Osteocyte (in vitro differentiated cells): ENCODE results near the gene KCTD16. TPM values are rescaled to one million over a fixed set of nuclear protein-coding genes. Genes with fewer than 3 reads are reported as not detected.

Experiments
- DNase-seq: peaks from one replicate; pipeline ENCODE4 v3.0.0; 2021; ENCODE audit warnings: mixed read lengths; ENCODE audit not compliant: unreplicated experiment; ENCODE audit errors: extremely low spot score
- H3K27ac Mint-ChIP-seq: one replicate; pipeline ENCODE4 v1.8.0; 2021; ENCODE audit warnings: mild to moderate bottlenecking, mixed read lengths; ENCODE audit not compliant: unreplicated experiment
- H3K27me3 Mint-ChIP-seq: one replicate; pipeline ENCODE4 v1.8.0; 2021; ENCODE audit warnings: mixed read lengths; ENCODE audit not compliant: unreplicated experiment
- H3K36me3 Mint-ChIP-seq: one replicate; pipeline ENCODE4 v1.8.0; 2021; ENCODE audit warnings: mixed read lengths; ENCODE audit not compliant: unreplicated experiment
- H3K4me1 Mint-ChIP-seq: one replicate; pipeline ENCODE4 v1.8.0; 2021; ENCODE audit warnings: mixed read lengths; ENCODE audit not compliant: unreplicated experiment
- H3K4me3 Mint-ChIP-seq: one replicate; pipeline ENCODE4 v1.8.0; 2021; ENCODE audit warnings: mild to moderate bottlenecking, moderate library complexity, mixed read lengths; ENCODE audit not compliant: unreplicated experiment
- H3K9me3 Mint-ChIP-seq: one replicate; pipeline ENCODE4 v1.8.0; 2021; ENCODE audit warnings: mixed read lengths; ENCODE audit not compliant: unreplicated experiment
- total RNA-seq: library from RNA; stranded (reverse); gene quantifications from 2 replicates; pipeline ENCODE4 v1.2.1, GENCODE V29; 2021
- TF ChIP-seq, protein P1 (sequence below): fragments of 200-600 bp; sonication (generic); IDR thresholded peaks from 2 replicates; pipeline ENCODE4 v1.5.0; 2021; ENCODE audit warnings: antibody characterized with exemption, mild to moderate bottlenecking, moderate library complexity

The KCTD16 gene
- total RNA-seq, 1 donor from 2014 or later = 0.51 TPM

GRCh38 chr5:144254552-144254951, 83.9 kb downstream of the KCTD16 start:
- Mint-ChIP-seq H3K4me1 (no peaks in the 10 kb centered on the region), H3K36me3 (no peaks in the 10 kb centered on the region), H3K4me3 (no peak overlapping the region), H3K9me3 (no peaks in the 10 kb centered on the region), H3K27me3 (peaks cover 3% of the 10 kb centered on the region), H3K27ac (no peak overlapping the region)
- DNase-seq = no peak
- TF ChIP-seq, protein P1, sequence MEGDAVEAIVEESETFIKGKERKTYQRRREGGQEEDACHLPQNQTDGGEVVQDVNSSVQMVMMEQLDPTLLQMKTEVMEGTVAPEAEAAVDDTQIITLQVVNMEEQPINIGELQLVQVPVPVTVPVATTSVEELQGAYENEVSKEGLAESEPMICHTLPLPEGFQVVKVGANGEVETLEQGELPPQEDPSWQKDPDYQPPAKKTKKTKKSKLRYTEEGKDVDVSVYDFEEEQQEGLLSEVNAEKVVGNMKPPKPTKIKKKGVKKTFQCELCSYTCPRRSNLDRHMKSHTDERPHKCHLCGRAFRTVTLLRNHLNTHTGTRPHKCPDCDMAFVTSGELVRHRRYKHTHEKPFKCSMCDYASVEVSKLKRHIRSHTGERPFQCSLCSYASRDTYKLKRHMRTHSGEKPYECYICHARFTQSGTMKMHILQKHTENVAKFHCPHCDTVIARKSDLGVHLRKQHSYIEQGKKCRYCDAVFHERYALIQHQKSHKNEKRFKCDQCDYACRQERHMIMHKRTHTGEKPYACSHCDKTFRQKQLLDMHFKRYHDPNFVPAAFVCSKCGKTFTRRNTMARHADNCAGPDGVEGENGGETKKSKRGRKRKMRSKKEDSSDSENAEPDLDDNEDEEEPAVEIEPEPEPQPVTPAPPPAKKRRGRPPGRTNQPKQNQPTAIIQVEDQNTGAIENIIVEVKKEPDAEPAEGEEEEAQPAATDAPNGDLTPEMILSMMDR = no peak

DNA sequence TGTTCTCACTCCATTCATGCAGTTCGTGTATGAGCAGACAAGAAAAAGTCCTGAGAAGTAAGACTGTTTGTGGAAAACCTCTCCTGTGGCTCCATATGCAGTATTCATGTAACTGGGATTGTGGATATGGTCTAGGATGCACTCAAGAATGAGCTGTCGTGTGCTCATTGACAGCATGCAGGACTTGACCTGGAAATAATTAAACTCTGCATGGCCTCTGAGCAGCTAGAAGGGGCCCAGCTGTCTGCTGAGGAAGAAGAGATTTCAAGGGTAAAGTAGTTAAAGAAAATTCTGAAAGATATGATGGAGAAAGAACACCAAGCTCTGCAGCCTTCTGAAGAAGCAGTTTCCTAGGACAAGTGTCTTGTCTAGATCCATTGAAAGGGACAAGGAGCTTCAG, 89.4 kb downstream of the KCTD16 start:
- no peak for DNase-seq
- no peak overlapping the region for H3K4me3 Mint-ChIP-seq
- no peak overlapping the region for H3K27ac Mint-ChIP-seq
- H3K36me3 Mint-ChIP-seq = no peaks in the 10 kb centered on the region
- H3K9me3 Mint-ChIP-seq = no peaks in the 10 kb centered on the region
- H3K27me3 Mint-ChIP-seq = peaks cover 10% of the 10 kb centered on the region
- TF ChIP-seq, protein P1 = no peak
- no peaks in the 10 kb centered on the region for H3K4me1 Mint-ChIP-seq

GRCh38 chr5:144265643-144266247, 95.1 kb downstream of the KCTD16 start:
- no peaks in the 10 kb centered on the region for H3K4me1 Mint-ChIP-seq
- no peak overlapping the region for H3K4me3 Mint-ChIP-seq
- H3K36me3 Mint-ChIP-seq = no peaks in the 10 kb centered on the region
- TF ChIP-seq, protein P1 = no peak
- no peak overlapping the region for H3K27ac Mint-ChIP-seq
- no peak for DNase-seq
- peaks cover 8% of the 10 kb centered on the region for H3K9me3 Mint-ChIP-seq
- peaks cover 25% of the 10 kb centered on the region for H3K27me3 Mint-ChIP-seq

DNA sequence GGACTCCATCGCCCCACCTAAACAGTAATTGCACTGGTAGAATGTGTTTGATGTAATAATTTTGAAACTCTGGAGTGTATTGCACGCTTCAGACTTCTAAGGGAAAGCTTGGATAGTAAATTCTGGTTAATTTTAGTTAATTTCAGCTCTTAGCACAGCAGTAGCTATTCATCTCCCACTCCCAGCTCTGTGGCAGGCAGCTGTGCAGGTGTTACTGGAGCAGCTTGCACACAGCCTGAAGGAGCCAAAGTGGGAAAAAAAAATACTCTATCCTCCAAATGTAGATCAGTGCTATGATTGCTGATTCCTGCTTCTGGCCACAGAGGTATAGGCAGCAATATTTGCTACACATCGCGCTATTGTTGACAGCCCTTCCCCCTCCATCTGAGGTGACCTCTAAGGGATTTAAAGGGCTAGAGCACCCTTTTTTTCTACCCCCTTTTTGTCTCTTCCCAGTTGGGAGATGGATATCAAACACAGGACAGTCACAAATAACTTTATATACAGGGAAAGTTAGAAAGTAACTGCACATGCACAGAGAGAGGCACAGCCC, 97.4 kb downstream of the KCTD16 start:
- H3K27ac Mint-ChIP-seq = no peak overlapping the region
- DNase-seq = no peak
- peaks cover 12% of the 10 kb centered on the region for H3K9me3 Mint-ChIP-seq
- H3K27me3 Mint-ChIP-seq = peaks cover 18% of the 10 kb centered on the region
- TF ChIP-seq, protein P1 = no peak
- no peaks in the 10 kb centered on the region for H3K4me1 Mint-ChIP-seq
- H3K36me3 Mint-ChIP-seq = no peaks in the 10 kb centered on the region
- no peak overlapping the region for H3K4me3 Mint-ChIP-seq

DNA sequence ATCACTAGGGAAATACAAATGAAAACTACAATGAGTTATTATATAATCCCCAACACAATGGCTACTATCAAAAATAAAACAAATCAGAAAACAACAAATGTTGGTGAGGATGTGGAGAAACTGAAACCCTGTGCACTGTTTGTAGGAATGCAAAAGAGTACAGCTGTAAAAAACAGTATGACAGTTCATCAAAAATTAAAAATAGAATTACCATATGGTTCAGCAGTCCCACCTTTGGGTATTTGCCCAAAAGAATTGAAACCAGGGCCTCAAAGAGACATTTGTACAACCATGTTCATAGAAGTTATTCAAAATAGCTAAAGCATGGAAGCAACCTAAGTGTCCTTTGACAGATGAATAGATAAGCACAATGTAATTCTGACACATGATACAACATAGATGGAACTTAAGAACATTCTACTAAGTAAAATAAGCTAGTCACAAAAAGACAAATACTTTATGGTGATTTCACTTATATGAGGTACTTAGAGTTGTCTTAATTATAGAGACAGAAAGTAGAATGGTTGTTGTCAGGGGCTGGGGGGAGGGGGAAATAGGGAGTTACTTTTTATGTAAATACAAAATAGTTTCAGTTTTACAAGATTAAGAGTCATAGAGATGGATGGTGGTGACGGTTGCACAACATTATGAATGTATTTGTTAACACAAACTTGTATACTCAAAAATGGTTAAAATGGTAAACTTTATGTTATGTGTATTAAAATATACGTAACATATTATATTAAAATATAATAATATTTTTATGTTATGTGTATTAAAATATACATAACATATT, 102.8 kb downstream of the KCTD16 start:
- Mint-ChIP-seq H3K27ac (no peak overlapping the region), H3K36me3 (no peaks in the 10 kb centered on the region)
- no peak for DNase-seq

More for the DNA sequence above, 102.8 kb downstream of the KCTD16 start:
- Mint-ChIP-seq H3K27me3 (peaks cover 11% of the 10 kb centered on the region), H3K9me3 (peaks cover 12% of the 10 kb centered on the region), H3K4me1 (no peaks in the 10 kb centered on the region), H3K4me3 (no peak overlapping the region)
- TF ChIP-seq, protein P1 = no peak
